ENCODE results near the gene GPHN. TPM values are rescaled to one million over a fixed set of nuclear protein-coding genes. Genes with fewer than 3 reads are reported as not detected.
"Not testable (repeated sequence)": the region's sequence is repeated elsewhere in the genome, so short reads cannot be mapped to it uniquely, and the experiment has no call there.

The GPHN gene
- total RNA-seq, 1 experiment from 2014 or later = 5.7 TPM

DNA sequence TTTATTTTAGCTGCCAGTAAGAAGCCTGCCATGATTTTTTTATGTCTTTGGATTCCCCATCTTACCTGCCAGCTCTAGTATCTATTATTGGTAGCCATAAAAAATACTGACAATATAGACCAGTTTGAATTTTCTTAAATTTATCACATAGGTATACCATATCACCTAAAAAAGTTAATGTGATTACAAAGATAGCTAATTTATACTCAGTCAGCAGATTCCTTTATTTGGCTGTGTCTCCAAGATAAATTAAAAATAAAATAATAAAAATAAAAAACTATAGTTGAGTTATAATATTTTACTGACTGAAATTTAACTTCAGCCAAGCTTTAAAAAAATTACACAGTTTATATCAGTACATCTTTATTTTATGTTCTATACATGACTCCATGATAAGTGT is 128.3 kb downstream of the GPHN start:
- in situ Hi-C loops (cut with HindIII; ENCODE audit: low pct_unique_long_range_greater_than_20kb, low sequenced_read_pairs) = no loop called here

GRCh38 chr14:66638689-66639088 is 130.7 kb downstream of the GPHN start:
- no peak for DNase-seq (ENCODE audit: low read depth)
- in situ Hi-C loops (cut with HindIII; ENCODE audit: low pct_unique_long_range_greater_than_20kb, low sequenced_read_pairs) = no loop called here

More for the DNA sequence above, 128.3 kb downstream of the GPHN start:
- DNase-seq (ENCODE audit: low read depth) = no peak

DNA sequence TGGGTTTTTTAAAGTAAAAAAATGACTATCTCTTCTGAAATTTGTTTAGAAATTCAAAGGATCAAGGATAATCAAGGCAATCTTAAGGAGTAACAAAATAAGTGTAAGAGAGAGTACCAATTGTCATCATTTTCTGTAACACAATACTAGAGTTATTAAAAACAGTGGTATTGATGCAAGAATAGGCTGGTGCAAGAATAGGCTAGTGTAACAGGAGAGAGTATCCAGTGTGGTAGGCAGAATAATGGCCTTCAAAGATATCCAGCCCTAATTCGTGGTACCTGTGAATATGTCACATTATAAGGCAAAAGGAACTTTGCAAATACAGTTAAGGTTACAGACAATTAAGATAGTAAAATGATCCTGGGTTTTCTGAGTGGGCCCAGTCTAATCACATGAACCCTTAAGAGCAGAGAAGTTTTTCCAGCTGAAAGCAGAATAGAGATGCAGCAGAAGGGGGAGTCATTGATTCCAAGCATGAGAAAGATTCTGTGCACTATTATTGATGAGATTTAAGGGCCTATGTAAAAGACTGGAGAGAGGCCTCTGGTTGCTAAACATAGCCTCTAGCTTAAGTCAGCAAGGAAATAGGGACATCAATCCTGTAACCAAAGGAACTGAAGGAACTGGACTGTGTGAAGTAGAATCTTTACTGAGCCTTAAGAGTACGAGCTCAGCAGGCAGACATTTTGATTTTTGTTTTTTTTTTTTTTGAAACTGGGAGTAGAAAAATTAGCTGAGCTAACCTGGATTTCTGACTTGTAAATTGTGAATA is 134.1 kb downstream of the GPHN start:
- in situ Hi-C loops (cut with HindIII; ENCODE audit: low pct_unique_long_range_greater_than_20kb, low sequenced_read_pairs) = no loop called here
- DNase-seq (ENCODE audit: low read depth) = no peak

DNA sequence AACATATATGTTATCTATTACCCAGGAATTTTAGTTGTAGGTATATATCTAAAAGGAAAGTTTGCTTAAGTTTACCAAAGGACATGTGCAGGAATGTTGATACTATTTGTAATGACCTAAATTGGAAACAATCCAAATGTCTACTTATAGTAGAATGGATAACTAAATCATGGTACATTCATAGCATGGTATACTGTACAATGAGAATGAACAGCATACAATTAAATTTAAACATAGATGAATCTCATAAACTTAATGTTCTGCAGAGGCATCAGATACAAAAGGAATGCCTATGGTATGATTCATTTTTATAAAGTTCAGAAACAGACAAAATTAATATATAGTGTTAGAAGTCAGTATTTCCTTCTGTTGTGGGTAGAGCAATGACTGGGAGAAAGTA is 135.4 kb downstream of the GPHN start:
- in situ Hi-C loops (cut with HindIII; ENCODE audit: low pct_unique_long_range_greater_than_20kb, low sequenced_read_pairs) = no loop called here
- DNase-seq (ENCODE audit: low read depth) = no peak

DNA sequence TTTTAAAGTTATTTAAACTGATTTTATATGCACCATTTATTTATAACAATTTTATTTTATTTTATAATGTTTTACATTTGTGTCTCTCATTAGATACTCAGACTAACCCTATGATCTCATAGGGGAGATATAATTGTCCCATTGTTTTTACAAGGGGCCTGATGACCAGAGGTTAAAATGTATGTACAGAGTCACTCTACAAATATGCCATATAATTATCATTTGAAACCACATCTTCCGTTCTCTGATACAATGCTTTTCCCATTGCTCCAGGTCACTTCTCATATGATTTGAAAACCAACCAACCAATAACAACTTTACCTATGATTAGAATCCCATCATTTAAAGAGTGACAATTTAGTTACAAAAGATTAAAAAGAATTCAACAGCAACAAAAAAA is 137.8 kb downstream of the GPHN start:
- in situ Hi-C loops (cut with HindIII; ENCODE audit: low pct_unique_long_range_greater_than_20kb, low sequenced_read_pairs) = no loop called here
- DNase-seq (ENCODE audit: low read depth) = peak; percentile 12

DNA sequence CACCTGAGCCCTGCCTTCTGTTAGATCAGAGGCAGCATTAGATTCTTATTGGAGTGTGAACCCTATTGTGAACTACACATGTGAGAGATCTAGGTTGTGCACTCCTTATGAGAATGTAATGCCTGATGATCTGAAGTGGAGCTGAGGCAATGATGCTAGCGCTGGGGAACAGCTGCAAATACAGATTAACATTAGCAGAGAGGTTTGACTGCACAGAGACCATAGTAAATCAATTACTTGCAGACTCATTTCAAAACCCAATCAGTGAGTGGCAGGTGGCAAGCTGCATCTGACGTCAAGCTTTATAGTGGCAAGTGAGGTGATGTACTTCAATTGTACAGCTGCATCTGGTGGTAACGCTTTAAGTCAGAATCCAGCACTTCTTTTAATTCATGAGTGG is 141.6 kb downstream of the GPHN start:
- in situ Hi-C loops (cut with HindIII; ENCODE audit: low pct_unique_long_range_greater_than_20kb, low sequenced_read_pairs) = no loop called here
- DNase-seq (ENCODE audit: low read depth) = no peak

- DNase-seq (ENCODE audit: low read depth) = no peak
- in situ Hi-C loops (cut with HindIII; ENCODE audit: low pct_unique_long_range_greater_than_20kb, low sequenced_read_pairs) = no loop called here
These were observed 142.6 kb downstream of the GPHN start for GRCh38 chr14:66650491-66650911.

DNA sequence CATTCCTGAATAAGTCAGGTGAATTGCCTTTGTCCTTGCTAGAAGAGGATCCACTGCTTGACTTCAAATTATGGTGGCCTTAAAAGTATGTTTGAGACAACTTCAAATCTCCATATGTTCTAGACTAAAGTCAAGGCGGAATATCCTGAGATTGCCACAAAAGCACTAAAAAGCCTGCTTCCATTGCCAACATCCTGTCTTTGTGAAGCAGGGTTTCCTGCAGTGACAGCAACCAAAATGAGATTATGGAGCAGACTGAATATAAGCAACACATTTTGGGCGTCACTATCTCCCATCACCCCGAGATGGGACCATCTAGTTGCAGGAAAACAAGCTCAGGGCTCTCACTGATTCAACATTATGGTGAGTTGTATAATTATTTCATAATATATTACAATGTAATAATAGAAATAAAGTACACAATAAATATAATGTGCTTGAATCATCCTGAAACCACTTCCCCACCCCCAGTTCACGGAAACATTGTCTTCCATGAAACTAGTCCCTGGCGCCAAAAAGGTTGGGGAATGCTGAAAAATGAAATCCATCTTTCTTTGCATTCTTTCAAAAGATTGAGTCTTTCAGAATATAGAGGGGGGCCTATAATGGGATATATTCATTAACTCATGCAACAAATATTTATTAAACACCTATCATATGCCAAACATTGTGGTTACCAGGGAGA is 143.7 kb downstream of the GPHN start:
- no peak for DNase-seq (ENCODE audit: low read depth)
- in situ Hi-C loops (cut with HindIII; ENCODE audit: low pct_unique_long_range_greater_than_20kb, low sequenced_read_pairs) = no loop called here

- in situ Hi-C loops (cut with HindIII; ENCODE audit: low pct_unique_long_range_greater_than_20kb, low sequenced_read_pairs) = no loop called here
- no peak for DNase-seq (ENCODE audit: low read depth)
These were observed 144.7 kb downstream of the GPHN start for GRCh38 chr14:66652525-66653106.

GRCh38 chr14:66657780-66658179 is 149.8 kb downstream of the GPHN start:
- DNase-seq (ENCODE audit: low read depth) = no peak
- in situ Hi-C loops (cut with HindIII; ENCODE audit: low pct_unique_long_range_greater_than_20kb, low sequenced_read_pairs) = no loop called here

DNA sequence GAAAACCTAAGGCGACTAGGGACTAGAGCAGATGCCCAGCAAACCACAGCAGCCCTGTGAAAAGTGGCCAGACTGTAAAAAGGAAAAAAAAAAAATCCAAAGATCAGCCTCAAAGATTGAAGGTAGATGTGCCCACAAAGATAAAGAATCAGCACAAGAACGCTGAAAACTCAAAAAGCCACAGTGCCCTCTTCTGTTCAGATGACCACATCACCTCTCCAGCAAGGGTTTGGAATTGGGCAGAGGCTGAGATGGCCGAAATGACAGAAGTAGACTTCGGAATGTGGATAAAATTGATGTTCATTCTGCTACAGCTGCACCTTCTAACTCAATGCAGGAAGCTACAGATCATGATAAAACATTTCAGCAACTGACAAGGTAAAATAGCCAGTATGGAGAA is 154.4 kb downstream of the GPHN start:
- in situ Hi-C loops (cut with HindIII; ENCODE audit: low pct_unique_long_range_greater_than_20kb, low sequenced_read_pairs) = no loop called here
- no peak for DNase-seq (ENCODE audit: low read depth)

GRCh38 chr14:66677780-66678179 is 169.8 kb downstream of the GPHN start:
- no peak for DNase-seq (ENCODE audit: low read depth)
- in situ Hi-C loops (cut with HindIII; ENCODE audit: low pct_unique_long_range_greater_than_20kb, low sequenced_read_pairs) = no loop called here

GRCh38 chr14:66680216-66680615 is 172.3 kb downstream of the GPHN start:
- DNase-seq (ENCODE audit: low read depth) = no peak
- in situ Hi-C loops (cut with HindIII; ENCODE audit: low pct_unique_long_range_greater_than_20kb, low sequenced_read_pairs) = no loop called here

DNA sequence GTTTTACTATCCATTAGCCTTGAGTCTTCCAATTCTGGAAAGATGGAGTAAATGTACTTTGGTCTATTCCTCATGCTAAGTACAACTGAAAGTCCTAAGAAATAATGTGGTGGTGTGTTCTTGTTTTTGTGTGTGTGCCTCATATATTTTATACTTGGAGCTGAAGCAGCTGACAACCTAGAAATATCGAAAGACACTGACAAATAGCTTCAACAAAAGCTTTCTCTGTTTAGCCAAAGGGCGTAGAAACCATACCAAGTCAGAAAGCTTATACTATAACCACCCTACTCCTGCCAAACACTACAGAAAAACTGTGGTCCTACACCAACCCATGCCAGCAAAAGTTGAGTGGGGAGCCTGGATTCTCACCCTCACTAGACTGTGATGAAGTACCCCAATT is 188.4 kb downstream of the GPHN start:
- no peak for DNase-seq (ENCODE audit: low read depth)
- in situ Hi-C loops (cut with HindIII; ENCODE audit: low pct_unique_long_range_greater_than_20kb, low sequenced_read_pairs) = no loop called here

DNA sequence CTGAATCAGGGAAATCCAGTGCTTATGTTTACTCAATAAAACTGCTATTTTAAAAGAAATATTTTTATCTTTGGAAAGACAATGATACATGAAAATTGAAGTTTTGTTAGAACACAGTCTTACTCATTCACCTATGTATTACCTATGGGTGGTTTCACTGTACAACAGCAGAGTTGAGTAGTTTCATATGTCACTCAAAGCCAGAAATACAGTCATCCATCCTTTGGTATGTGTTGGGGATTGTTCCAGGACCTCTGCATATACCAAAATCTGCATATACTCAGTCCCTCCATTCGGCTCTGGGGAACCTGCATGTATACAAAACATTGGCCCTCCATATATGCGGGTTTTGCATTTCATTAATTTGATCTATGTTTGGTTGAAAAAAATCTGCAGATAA is 190.6 kb downstream of the GPHN start:
- no peak for DNase-seq (ENCODE audit: low read depth)
- in situ Hi-C loops (cut with HindIII; ENCODE audit: low pct_unique_long_range_greater_than_20kb, low sequenced_read_pairs) = no loop called here

DNA sequence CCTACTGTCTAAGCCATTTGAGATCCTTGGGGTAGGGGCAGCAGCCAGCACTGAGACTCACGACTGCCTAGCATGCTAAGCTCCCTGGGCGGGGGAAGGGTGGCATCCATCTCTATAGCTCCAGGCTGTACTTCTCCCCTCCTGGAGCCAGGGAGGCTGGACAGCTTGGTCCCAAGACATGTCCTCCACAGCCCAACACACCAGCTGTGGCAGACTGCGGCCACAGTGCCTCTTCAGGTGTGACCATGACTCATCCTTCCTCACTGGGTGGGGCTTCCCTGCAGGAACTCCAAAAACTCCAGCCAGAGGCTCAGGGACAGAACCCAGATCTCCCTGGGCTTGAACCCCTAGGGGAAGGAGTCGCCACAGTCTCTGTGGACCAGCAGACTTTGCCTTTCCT is 193.9 kb downstream of the GPHN start:
- DNase-seq (ENCODE audit: low read depth) = no peak
- in situ Hi-C loops (cut with HindIII; ENCODE audit: low pct_unique_long_range_greater_than_20kb, low sequenced_read_pairs) = no loop called here

DNA sequence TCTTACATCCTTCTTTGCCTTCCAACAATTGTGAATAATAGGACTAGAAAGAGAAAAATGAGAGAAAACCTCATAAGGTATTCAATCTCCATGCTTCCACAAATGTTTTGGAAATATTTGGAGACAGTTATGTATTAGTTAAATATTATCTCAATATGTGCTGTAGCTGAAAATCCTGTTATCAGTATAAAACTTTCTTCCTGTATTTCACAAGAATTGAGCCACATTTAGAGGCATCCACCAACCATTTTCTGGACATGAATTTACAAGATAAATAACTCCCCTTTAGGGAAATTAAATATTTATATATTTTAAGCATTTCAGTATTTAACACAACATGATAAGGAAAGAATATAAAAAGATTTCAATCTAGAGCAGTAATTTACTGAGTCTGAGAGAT is 200.3 kb downstream of the GPHN start:
- in situ Hi-C loops (cut with HindIII; ENCODE audit: low pct_unique_long_range_greater_than_20kb, low sequenced_read_pairs) = no loop called here
- DNase-seq (ENCODE audit: low read depth) = no peak

- in situ Hi-C loops (cut with HindIII; ENCODE audit: low pct_unique_long_range_greater_than_20kb, low sequenced_read_pairs) = no loop called here
- DNase-seq (ENCODE audit: low read depth) = no peak
These were observed 201.3 kb downstream of the GPHN start for GRCh38 chr14:66709291-66709690.

- DNase-seq (ENCODE audit: low read depth); in situ Hi-C loops (cut with HindIII; ENCODE audit: low pct_unique_long_range_greater_than_20kb, low sequenced_read_pairs): not testable (repeated sequence)
These were observed 206.3 kb downstream of the GPHN start for GRCh38 chr14:66714291-66714690.

Data from Caki2 (cell line).